Smooth muscle cell (in vitro differentiated cells): ENCODE results near the gene DNAL1. TPM values are rescaled to one million over a fixed set of nuclear protein-coding genes. Genes with fewer than 3 reads are reported as not detected.

Experiments used
- DNase-seq: peaks from one replicate; lab custom pipeline; 2025; ENCODE audit not compliant: unreplicated experiment; lab: John Stamatoyannopoulos, UW
- H2AFZ ChIP-seq: fragments of 200-600 bp; sonication (generic); 2 replicates; pipeline ENCODE4 v1.6.0; 2016; ENCODE audit warnings: antibody characterized with exemption, low read depth, mild to moderate bottlenecking
- H3F3A ChIP-seq: fragments of 200-600 bp; sonication (generic); 2 replicates; pipeline ENCODE4 v1.6.0; 2017; ENCODE audit warnings: antibody characterized with exemption, low read depth
- H3K27ac ChIP-seq: fragments of 200-600 bp; sonication (generic); 2 replicates; pipeline ENCODE4 v1.5.1; 2016; ENCODE audit warnings: low read depth, mild to moderate bottlenecking
- H3K27me3 ChIP-seq: fragments of 200-600 bp; sonication (generic); 2 replicates; pipeline ENCODE4 v1.6.1; 2016; ENCODE audit warnings: low read depth, mild to moderate bottlenecking
- H3K36me3 ChIP-seq: fragments of 200-600 bp; sonication (generic); 2 replicates; pipeline ENCODE4 v1.5.1; 2016; ENCODE audit warnings: low read depth
- H3K4me1 ChIP-seq: fragments of 200-600 bp; sonication (generic); 2 replicates; pipeline ENCODE4 v1.5.1; 2016; ENCODE audit warnings: low read depth
- H3K4me2 ChIP-seq: fragments of 200-600 bp; sonication (generic); 2 replicates; pipeline ENCODE4 v1.6.0; 2016; ENCODE audit warnings: mild to moderate bottlenecking
- H3K4me3 ChIP-seq: fragments of 200-600 bp; sonication (generic); 2 replicates; pipeline ENCODE4 v1.5.1; 2016; ENCODE audit warnings: mild to moderate bottlenecking
- H3K79me2 ChIP-seq: fragments of 200-600 bp; sonication (generic); 2 replicates; pipeline ENCODE4 v1.6.0; 2016; ENCODE audit warnings: low read depth, mild to moderate bottlenecking
- H3K9ac ChIP-seq: fragments of 200-600 bp; sonication (generic); 2 replicates; pipeline ENCODE4 v1.6.0; 2016; ENCODE audit warnings: low read depth
- H3K9me3 ChIP-seq: fragments of 200-600 bp; sonication (generic); replicated peaks from 2 replicates; pipeline ENCODE4 v1.5.1; 2016; ENCODE audit warnings: low read depth
- H4K20me1 ChIP-seq: fragments of 200-600 bp; sonication (generic); 2 replicates; pipeline ENCODE4 v1.6.0; 2016; ENCODE audit warnings: low read depth
- CTCF ChIP-seq: fragments of 200-600 bp; sonication (generic); IDR thresholded peaks from 2 replicates; pipeline ENCODE4 v1.5.1; 2017; ENCODE audit warnings: borderline replicate concordance, mild to moderate bottlenecking, antibody characterized with exemption; ENCODE audit not compliant: insufficient read depth, poor library complexity, severe bottlenecking
- WGBS: methylation state at CpG from one replicate; pipeline ENCODE4 v1.1.7; 2016; ENCODE audit warnings: low lambda C conversion rate; 5-methylcytosine and 5-hydroxymethylcytosine counted together
- polyA plus RNA-seq: library from polyadenylated mRNA; unstranded; fragments of >200 nt; fragmentation: Nextera tagmentation; extraction: Ambion mirVana; gene quantifications from 2 replicates; pipeline ENCODE4 v1.2.1, GENCODE V29; 2016
- total RNA-seq: library from RNA; depleted of rRNA; stranded (reverse); fragments of >200 nt; gene quantifications from 2 replicates; pipeline ENCODE4 v1.2.3, GENCODE V29; 2014

The DNAL1 gene
- total and polyA plus RNA-seq, 2 experiments from 2014 or later: 10.4 to 12.2 TPM

- 90% methylated on average over 13 of the region's 13 CpGs for WGBS
- H3F3A ChIP-seq: peaks cover 10% of the 10 kb centered on the region
- H3K9ac ChIP-seq: no peak overlapping the region
- H3K27me3 ChIP-seq: no peaks in the 10 kb centered on the region
- peaks cover 7% of the 10 kb centered on the region for H4K20me1 ChIP-seq
- peaks cover 20% of the 10 kb centered on the region for H3K4me1 ChIP-seq
- H2AFZ ChIP-seq: no peak overlapping the region
- no peak overlapping the region for H3K4me3 ChIP-seq
- no peaks in the 10 kb centered on the region for H3K36me3 ChIP-seq
- no peaks in the 10 kb centered on the region for H3K79me2 ChIP-seq
- H3K27ac ChIP-seq: no peak overlapping the region
- no peak overlapping the region for H3K4me2 ChIP-seq
- H3K9me3 ChIP-seq: no peaks in the 10 kb centered on the region
- DNase-seq: no peak
- no peak for TF ChIP-seq CTCF
Observed at GRCh38 chr14:73719361-73719760, 74.6 kb downstream of the DNAL1 start.

- H3K4me1 ChIP-seq: peaks cover 16% of the 10 kb centered on the region
- no peak overlapping the region for H3K9ac ChIP-seq
- DNase-seq: no peak
Observed at GRCh38 chr14:73719791-73720190, 75.0 kb downstream of the DNAL1 start.

GRCh38 chr14:73720636-73721035 lies 75.8 kb downstream of the DNAL1 start:
- Histone ChIP-seq H4K20me1 (peaks cover 12% of the 10 kb centered on the region), H3K27ac (no peak overlapping the region), H3K79me2 (no peaks in the 10 kb centered on the region), H3K36me3 (no peaks in the 10 kb centered on the region), H3F3A (peaks cover 3% of the 10 kb centered on the region), H3K9me3 (no peaks in the 10 kb centered on the region), H3K4me1 (peaks cover 13% of the 10 kb centered on the region), H3K9ac (no peak overlapping the region), H2AFZ (no peak overlapping the region), H3K27me3 (no peaks in the 10 kb centered on the region), H3K4me2 (no peak overlapping the region), H3K4me3 (no peak overlapping the region)
- TF ChIP-seq CTCF: no peak
- no peak for DNase-seq

More at GRCh38 chr14:73719791-73720190, 75.0 kb downstream of the DNAL1 start:
- H3K4me3 ChIP-seq: no peak overlapping the region
- H3K9me3 ChIP-seq: no peaks in the 10 kb centered on the region
- no peaks in the 10 kb centered on the region for H3K36me3 ChIP-seq
- H3K79me2 ChIP-seq: no peaks in the 10 kb centered on the region
- H4K20me1 ChIP-seq: peaks cover 7% of the 10 kb centered on the region
- H3K27me3 ChIP-seq: no peaks in the 10 kb centered on the region
- TF ChIP-seq CTCF: no peak
- H2AFZ ChIP-seq: no peak overlapping the region
- H3F3A ChIP-seq: peaks cover 7% of the 10 kb centered on the region
- H3K4me2 ChIP-seq: no peak overlapping the region
- H3K27ac ChIP-seq: no peak overlapping the region
- WGBS: 92% methylated on average over 8 of the region's 8 CpGs

- H3K79me2 ChIP-seq: no peaks in the 10 kb centered on the region
- no peak for DNase-seq
- no peaks in the 10 kb centered on the region for H3F3A ChIP-seq
- no peak overlapping the region for H3K4me2 ChIP-seq
- no peaks in the 10 kb centered on the region for H3K36me3 ChIP-seq
- no peak overlapping the region for H3K27ac ChIP-seq
- H3K9ac ChIP-seq: no peak overlapping the region
- 93% methylated on average over 9 of the region's 12 CpGs for WGBS
- H3K4me3 ChIP-seq: no peak overlapping the region
- peaks cover 13% of the 10 kb centered on the region for H3K4me1 ChIP-seq
- H2AFZ ChIP-seq: no peak overlapping the region
- H3K9me3 ChIP-seq: no peaks in the 10 kb centered on the region
- H4K20me1 ChIP-seq: peaks cover 17% of the 10 kb centered on the region
- no peaks in the 10 kb centered on the region for H3K27me3 ChIP-seq
- no peak for TF ChIP-seq CTCF
Observed at GRCh38 chr14:73721101-73721821, 76.5 kb downstream of the DNAL1 start.
